Ecto neural progenitor cell (in vitro differentiated cells): ENCODE results near the gene LUC7L3.
"Not testable (repeated sequence)": the region's sequence is repeated elsewhere in the genome, so short reads cannot be mapped to it uniquely, and the experiment has no call there.

Experiments
- DNase-seq: peaks from one replicate; pipeline ENCODE4 v3.0.0-alpha.2; 2018; ENCODE audit warnings: low spot score

The LUC7L3 gene

GRCh38 chr17:50785946-50786570 lies 66.7 kb downstream of the LUC7L3 start:
- DNase-seq = no peak

DNA sequence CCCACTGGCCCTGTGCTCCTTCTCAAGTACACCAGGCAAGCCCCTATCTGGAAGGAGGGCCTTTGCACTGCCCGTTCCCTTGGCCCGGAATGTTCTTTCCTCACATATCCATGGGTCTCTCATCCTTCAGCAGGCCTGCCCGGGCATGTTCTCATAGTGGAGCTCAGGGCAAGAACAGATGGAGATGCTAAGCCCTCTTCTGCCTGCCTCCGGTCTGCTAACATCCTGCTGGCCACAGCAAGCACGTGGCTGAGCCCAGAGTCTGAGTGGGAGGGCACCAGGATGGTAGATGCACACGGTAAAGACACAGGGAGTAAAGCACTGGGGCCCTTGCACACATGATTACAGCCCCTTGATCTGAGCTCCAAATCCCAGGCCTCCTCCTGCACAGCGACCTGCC lies 67.7 kb downstream of the LUC7L3 start:
- DNase-seq = no peak

DNA sequence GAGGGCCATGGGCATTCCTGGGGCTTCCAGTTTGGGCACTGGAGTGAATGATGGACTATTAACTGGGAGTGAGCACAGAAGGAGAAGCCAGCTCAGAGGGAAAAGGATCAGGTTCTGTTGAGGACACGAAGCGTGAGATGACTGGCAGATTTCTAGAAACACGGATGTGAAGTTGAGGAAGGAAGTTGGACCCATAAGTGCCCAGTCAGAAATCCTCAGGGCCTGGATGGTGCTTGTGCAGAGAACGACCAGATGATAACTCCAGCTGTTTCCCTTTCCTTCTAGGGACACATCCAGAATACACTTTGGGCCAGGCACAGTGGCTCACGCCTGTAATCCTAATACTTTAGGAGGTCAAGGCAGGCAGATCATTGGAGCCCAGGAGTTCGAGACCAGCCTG lies 71.2 kb downstream of the LUC7L3 start:
- no peak for DNase-seq

- no peak for DNase-seq
Measured at GRCh38 chr17:50792132-50792531, 72.7 kb downstream of the LUC7L3 start.

- DNase-seq = no peak
Measured at GRCh38 chr17:50793007-50793406, 73.6 kb downstream of the LUC7L3 start.

DNA sequence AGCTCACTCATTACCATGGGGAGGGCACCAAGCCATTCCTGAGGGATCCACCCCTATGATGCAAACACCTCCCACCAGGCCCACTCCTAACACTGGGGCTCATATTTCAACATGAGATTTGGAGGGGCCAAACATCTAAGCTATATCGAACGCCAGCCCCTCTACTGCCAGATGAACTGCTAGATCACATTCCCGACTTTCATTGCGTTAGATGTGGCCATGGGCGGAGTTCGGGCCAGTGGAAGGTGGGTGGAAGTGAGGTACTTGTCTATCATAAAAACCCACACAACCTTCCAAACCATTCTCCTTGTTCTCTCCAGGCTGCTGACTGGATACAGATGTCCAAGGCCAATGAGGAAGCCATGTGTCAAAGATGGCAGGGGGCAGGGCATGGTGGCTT lies 75.0 kb downstream of the LUC7L3 start:
- DNase-seq = no peak

DNA sequence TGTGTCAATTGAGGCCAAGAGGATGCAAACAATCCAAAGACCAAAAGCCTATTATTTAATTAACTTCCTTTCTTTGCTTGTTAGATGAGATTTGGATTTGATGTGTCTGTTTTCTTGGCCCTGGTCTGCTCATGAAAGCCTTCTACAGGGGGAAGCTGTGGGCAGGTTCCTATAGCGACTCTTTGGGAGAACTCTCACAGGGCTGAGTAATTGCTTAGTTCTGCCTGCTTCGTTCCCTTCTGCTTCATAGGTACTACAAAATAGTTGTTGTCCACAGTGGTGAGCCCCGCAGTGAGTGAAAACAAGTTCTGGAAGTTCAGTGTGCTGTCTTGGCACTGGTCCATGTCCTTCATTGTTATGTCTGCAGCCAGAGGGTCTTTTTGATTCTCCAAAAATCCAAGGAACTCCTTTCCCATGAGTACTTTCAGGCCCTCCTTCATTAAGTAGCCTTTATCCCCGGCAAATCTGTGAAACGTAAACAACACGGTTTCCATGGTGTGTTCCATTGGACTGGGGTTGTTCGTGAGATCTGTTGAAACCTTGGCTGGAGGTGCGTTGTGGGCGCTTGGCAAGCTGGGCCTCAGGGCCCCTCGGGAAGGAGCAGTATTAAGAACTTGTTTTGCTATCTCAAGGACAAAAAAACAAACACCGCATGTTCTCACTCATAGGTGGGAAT lies 77.9 kb downstream of the LUC7L3 start:
- DNase-seq = no peak

DNA sequence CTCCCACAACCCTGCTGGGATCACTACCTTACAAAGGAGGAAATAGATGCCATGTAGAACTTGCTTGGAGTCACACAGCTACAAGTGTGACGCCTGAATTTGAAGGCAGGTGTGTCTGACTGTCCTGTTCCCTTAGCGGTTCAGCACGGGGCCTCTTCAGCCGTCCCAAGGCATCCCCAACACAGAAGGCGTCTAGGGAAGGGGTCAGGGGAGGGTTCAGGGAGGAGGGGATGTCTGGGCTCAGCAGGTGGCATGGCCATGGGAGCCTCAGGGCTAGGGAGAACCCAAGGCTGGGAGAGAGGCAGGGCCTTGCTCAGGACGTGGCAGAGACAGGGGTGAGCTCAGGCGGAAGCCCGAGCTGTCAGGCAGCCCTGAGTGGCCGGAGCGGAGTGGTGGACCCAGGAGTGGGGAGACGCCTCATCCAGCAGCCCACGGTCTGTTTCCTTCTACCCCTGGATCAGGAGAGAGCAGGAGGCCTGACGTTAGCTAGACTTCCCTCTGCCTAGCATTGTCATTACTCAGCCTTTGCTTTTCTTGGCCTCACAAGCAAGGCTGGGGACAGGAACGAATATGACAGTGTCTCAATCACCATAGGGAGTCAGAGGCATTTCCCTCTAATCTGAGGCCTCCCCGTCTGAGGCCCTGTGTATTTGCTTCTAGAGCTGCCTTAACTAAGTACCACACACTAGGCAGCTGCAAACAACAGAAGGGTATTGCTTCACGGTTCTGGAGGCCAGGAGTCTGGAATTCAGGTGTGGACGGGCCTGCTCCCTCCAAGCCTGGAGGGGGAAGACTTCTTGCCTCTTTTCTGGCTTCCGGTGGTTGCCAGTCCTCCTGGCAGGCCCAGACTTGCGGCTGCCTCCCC lies 79.3 kb downstream of the LUC7L3 start:
- no peak for DNase-seq

DNA sequence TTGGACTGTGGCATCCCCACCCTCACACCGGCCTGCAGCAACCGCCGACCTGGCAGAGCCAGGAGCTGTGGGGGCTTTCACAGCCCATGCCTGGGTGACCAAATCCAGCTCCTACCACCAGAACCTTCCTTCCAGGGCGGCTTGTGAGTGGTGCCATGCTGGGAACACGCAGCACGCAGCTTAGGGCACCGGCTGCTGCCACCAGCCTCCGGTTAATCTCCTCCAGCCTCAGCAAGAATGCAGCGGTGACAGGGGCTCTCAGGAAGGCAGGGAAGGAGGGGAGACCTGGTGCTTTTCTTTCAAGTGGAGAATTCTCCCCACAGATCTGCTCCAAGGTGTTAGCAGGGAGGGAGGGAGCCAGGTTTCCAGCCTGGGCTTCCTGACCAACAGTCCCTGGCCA lies 80.2 kb downstream of the LUC7L3 start:
- peak; percentile 67 for DNase-seq

GRCh38 chr17:50800196-50800700 lies 80.8 kb downstream of the LUC7L3 start:
- DNase-seq = no peak

- DNase-seq = no peak
Measured at GRCh38 chr17:50802609-50803571, 83.5 kb downstream of the LUC7L3 start.

- no peak for DNase-seq
Measured at GRCh38 chr17:50803676-50804075, 84.3 kb downstream of the LUC7L3 start.

DNA sequence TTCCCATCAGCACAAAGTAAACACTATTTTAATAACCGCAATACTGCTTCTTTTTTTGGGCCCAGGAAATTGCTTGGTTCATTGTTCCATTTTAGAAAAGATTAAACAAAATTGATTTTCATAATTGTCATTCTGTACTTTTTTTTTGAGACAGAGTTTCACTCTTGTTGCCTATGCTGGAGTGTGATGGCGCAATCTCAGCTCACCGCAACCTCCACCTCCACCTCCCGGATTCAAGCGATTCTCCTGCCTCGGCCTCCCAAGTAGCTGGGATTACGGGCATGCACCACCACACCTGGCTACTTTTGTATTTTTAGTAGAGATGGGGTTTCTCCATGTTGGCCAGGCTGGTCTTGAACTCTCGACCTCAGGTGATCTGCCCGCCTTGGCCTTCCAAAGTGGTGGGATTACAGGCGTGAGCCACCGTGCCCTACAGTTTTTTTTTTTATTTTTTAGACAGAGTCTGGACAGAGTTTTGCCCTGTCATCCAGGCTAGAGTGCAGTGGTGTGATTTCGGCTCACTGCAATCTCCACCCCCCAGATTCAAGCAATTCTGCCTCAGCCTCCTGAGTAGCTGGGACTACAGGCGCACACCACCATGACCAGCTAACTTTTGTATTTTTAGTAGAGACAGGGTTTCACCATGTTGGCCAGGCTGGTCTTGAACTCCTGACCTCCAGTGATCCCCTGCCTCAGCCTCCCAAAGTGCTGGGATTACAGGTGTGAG lies 85.5 kb downstream of the LUC7L3 start:
- not testable (repeated sequence) for DNase-seq

- no peak for DNase-seq
Measured at GRCh38 chr17:50805486-50805885, 86.1 kb downstream of the LUC7L3 start.
